NCI-H2196 treated with DMSO at 0.1 percent for 48 hours (cell line): ENCODE data around the gene TCEANC2.
"Not testable (repeated sequence)": the region's sequence is repeated elsewhere in the genome, so short reads cannot be mapped to it uniquely, and the experiment has no call there.

Experiments
- DNase-seq: peaks from one replicate; lab custom pipeline; 2025; ENCODE audit not compliant: unreplicated experiment; lab: John Stamatoyannopoulos, UW

The TCEANC2 gene

DNA sequence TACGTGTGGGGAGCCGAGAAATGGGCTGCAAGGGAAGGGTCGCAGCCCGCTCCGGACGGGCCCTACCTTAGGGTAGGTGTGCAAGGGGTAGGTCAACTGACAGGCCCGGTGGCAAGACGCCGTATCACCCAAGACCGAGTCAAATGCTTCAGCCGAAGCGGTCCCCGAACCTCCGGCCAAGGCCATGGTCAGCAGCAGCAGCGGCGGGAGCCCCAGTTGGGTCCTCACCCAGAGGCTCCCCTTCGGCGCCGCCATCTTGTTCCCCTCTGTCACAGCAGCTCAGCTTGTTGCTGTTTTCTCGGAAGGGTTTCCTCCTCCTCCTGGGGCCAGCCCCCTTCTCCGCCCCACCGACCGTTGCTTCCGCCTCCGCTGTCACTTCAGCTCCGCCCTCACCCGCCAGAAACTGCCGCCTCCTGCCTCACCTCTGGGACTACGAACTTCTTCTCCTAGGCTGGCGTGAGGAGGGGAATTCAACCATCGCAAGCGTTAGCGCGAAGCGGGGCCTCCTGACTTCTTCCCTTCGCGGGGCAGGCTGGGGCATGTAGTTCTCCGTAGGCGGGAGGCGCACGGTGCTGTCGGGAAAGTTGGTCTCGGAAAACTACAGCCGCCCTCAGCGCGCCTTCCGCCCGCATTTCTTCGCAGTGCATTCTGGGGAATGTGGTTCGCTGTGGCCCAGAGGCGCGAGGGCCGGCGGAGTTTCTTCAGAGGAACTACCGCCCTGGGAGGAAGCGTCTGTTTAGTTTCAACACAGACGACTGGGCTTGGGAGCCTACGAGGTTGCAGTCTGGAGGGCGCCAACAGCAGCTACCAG is at the start of gene TCEANC2, which contains the start of gene TMEM59:
Gene TCEANC2, plus strand, starts transcription at position 675 of the 811 bp plus-strand sequence. CDS start 815 bp downstream, outside the sequence.
Gene TMEM59, minus strand, starts transcription at position 271 of the 811 bp plus-strand sequence. Its CDS starts 16 bp downstream, at position 255.
- peak; percentile 98 for DNase-seq

DNA sequence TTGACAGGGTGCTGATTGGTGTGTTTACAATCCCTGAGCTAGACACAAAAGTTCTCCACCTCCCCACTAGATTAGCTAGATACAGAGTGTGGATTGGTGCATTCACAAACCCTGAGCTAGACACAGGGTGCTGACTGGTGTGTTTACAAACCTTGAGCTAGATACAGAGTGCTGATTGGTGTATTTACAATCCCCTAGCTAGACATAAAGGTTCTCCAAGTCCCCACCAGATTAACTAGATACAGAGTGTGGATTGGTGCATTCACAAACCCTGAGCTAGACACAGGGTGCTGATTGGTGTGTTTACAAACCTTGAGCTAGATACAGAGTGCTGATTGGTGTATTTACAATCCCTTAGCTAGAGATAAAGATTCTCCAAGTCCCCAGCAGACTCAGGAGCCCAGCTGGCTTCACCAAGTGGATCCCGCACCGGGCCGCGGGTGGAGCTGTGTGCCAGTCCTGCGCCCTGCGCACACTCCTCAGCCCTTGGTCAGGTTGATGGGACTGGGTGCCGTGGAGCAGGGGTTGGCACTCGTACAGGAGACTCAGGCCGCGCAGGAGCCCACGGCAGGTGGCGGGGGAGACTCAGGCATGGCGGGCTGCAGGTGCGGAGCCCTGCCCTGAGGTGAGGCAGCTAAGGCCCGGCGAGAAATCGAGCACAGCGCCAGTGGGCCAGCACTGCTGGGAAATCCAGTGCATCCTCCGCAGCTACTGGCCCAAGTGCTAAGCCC is 49.5 kb upstream of the TCEANC2 start:
- not testable (repeated sequence) for DNase-seq

DNA sequence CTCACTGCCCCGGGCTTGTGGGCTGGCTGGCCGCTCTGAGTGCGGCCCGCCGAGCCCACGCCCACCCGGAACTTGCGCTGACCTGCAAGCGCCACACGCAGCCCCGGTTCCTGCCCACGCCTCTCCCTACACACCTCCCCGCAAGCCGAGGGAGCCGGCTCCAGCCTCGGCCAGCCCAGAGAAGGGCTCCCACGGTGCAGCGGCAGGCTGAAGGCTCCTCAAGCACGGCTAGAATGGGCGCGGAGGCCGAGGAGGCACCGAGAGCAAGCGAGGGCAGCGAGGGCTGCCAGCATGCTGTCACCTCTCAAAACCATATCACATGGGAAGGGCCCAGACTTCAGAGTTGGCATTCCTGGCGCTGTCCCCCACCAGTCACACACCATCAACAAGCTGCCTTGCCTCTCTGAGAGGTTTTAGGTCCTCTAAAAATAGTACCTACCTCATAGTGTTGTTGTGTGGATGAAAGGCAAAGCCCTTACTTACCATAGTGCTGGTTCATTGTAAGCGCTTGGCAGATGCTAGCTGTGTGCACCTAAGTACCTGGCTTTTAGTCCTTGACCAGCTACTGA is 48.8 kb upstream of the TCEANC2 start:
- no peak for DNase-seq

DNA sequence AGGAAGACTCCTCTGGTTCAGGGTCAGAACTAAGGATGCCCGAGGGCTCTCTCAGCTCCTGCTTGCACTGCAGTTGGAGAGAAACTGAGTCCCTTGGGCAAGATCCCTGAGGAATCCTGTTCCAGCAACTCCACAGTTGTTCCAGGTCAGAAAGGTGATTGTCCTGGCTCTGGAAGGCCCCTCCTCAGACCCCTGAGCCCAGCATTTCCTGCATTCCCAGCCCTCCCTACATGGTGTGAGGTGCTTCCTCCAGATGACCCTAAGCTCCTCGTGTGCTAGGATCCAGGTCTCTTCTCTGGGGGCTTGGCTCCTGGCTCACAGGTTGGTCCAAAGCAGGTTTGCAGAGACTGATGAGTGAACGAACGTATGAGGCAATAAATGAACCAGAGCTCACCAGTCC is 46.9 kb upstream of the TCEANC2 start:
- DNase-seq, result no peak

DNA sequence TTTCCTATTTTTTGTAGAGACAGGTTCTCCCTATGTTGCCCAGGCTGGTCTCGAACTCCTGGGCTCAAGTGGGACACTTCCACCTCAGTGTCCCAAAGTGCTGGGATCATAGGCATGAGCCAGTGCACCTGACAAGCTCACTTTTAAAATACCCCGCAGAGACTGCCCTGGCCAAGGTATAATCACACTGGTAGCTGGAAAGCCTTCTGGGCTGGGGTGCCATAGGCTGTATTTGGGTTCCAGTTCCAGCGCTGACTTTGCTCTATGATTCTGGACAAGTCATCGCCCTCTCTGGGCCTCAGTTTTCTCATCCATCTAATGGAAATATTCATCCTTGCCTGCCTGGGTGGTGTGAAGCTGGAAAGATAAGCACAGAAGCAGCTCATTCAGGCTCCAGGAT is 45.8 kb upstream of the TCEANC2 start:
- DNase-seq, result no peak

DNA sequence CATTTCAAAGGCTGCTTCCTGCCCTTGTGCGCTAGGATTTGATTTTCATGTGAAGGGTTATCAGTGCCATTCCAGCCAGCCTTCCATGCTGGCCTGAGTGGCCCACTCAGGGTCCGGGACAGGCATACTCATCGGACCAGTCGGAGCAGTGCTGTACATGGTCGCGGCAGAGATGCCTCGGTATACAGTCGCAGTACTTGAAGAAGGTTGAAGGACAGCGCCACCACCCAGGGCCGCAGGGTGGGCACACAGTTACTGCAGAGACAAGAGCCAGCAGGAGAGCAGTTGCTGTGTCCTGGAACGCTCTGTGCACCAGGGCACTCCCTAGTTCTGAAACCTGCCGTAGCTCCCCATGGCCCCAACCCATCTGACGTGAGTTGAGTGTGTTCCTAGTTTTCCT is 44.5 kb upstream of the TCEANC2 start:
- DNase-seq, result no peak

DNA sequence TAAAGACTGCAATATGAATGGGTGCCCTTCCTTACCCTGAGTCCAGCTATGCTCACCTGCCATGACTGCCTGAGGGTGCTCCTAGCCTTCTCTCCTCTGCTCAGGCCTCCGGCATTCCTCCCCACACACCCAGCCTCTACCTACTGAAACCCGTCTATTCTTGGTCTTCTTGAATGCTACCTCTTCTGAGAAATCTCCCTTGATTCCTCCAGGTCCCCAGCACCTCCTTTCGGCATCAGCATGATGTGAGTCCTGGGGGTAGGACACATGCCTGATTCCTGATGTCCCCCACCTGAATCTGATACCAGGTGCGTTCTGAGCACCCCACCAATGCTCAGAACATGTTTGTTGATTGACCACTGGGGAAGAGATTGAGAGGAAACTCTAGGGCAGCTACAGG is 44.0 kb upstream of the TCEANC2 start:
- DNase-seq, result no peak

DNA sequence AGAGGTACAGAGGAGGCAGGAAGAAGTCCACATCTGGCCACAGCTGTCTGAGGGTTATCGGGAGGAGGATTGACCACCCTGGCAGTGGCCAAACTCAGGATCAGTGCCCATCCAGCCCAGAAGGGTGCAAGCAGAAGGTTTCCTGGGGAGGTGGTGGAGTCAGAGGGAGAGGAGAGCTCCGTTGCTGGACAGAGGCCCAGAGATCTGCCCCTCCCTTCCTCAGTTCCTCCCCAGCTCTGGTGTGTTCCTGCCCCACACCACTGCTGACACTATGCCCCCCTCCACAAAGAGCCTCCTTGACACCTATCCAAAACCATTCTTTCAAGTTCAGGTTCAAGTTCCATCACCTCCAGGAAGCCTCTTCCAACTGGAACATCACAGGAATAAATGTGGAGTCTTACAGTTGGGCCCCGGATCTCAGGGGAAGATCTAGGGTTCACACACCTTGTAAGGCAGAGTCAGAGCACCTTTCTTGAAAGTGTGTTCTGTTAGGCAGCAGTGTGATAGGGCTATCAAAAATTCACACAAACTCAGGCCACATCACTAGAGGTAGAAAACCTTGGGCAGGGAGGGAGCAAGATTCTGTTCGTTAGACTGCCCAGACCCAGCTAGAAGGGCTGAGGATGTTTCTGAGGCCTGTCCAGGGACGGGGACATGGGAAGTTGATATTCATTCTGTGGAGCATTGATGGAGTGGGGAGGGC is 42.8 kb upstream of the TCEANC2 start:
- no peak for DNase-seq

DNA sequence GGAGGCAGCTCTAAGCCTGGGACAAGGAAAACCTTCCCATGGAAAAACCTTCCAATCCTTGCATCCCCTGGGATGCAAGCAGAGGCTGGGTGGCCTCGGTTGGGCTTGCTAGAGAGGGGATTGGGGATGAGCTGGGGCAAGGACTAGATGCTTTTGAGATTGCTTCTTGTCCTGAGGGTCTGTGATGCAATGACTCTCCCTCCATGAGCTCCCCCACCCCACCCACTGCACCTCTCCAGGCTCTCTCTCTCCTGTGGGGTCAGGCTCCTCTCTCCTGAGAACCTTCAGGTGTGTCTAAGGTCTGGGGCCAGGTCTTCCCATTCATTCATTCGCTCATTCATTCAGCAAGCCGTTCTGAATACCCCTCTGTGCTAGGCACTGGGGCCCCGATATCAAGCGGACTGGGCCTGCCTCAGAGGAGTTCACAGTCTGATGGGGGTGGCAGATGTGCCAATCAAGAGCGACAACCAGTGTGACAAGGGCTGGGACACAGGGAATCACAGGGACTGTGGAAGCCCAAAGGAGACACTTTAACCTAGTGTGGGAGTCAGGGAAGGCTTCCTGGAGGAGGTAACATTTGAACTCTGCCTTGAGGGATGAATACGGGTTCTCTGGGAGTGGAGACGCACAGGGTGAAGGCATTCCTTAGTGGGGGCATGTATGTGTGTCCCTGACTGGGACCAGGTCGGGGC is 41.9 kb upstream of the TCEANC2 start:
- no peak for DNase-seq

DNA sequence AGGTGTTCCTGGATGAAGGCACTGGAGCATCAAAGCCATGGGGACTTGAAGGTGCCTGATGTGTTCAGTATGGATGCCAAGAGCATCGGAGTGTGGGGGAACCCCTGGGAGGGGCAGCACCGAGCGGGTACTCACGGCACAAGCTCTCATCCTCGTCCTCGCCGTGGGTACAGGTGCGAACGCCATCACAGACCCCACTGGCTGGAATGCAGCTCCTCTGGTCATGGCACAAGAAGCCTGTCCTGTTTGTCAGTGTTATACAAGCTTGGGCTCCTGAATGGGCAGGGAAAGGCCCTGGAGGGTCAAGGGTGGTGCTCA is 41.4 kb upstream of the TCEANC2 start:
- no peak for DNase-seq

DNA sequence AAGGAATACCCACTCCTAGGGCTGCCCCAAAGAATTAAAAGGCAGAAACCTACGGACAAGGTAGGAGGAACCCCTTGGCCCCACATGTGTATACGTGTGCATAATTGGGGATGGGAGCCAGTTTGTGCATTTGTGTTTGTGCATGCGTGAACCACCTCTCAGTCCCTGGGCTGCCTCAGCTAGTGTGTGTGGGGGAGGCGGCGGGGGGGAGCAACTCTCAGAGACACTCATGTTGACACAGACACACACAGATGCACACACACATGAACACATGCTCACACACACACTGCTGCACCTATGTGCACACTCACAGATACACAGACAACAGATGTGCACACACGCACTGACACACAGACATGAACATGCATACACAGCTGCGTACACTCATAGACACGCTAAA is 40.5 kb upstream of the TCEANC2 start:
- no peak for DNase-seq

DNA sequence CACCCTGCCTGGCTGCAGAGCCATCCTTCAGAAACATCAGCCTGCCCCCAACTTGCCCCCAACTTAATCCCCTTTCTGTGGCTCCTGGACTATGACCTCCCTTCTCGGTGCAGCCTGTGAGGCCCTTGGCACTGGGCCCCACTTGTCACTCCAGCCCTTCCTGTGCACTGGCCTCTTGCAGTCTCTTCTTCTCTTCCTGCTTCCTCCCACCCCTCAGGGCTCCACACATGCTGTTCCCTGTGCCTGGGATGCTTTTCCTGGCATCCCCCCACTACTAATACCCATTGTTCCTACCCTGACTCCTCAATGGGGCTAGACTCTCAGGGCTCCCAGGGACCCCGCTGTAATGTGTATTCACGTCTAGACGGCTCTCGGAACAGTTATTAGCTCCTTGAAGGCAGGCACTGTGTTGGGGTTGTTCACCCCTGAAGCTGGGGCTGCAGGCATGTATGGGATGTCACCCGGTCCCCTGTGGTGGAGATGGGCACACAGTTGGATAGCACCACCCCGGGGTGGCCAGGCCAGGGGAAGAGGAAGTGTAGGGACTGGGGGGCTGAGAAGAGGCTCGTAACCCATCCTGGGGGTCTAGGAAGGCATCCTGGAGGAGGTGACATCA is 39.9 kb upstream of the TCEANC2 start:
- no peak for DNase-seq

DNA sequence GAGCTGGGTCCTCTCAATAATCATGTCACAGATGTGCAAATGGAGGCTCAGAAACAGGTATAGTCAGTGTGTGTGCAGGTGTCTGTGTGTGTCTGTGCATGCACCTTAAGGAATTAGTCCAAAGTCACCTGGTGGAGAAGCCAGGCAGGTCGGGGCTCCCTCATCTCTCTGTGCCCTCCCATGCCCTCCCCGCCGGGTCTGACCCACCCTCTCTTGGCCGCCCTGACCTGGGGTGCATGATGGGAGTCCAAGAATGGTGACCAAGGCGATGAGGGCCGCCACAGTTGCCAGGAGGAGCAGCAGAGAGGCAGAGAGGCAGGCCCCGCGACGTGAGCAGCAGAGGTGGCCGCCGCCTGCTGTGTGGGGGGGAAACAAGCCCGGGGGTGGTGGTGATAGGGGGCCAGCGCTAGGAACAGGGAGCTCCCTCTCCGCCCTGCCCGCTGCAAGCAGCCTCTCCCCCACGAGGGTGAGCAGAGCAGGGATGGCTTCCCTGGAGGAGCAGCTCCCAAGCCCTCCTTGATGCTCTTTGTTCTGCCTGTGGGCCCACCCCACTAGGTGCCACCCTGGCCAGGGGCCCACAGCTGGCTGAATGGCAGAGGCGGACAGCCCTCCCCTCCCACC is 39.3 kb upstream of the TCEANC2 start:
- DNase-seq, result no peak

DNA sequence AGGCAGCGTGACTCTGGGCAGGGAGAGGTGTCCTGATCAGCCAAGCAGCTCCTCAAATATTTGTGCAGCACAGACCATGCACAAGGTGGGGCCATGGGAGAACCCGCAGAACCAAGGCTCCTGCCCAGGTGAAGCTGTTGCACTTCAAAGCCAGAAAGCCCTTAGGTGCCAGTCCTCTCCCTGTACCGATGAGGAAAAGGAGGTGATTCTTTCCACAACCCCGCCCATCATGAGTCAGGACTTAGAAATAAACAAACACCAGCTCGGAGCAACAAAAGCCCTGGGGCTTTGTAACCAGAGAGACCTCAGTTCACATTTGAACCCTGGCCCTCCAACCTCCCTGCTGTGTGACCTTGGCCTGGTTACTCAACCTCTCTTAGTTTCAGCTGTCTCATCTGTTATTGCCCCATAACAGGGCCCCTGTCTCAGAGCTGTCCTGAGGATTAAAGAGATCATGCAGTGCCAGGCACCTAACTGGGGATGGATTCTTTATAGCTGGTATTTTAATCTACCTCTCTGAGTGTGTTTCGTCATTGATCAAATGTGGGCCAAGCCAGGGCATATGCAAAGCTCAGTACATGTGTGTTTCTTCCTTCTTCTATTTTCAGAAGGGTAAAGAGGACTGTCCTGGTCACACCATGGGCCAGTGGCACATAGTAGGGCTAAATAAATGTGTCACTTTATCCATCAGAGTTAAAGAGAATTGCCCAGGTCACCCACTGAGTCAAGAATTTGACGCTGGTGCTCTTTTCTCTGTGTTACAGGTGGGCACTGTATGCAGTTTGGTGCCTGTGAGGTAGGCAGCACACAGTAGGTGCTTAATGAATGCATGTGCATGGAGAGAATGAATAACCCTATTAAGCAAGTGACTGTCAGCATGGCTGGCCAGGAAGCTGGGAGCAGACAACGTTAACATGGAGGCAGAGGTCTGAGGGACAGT is 36.8 kb upstream of the TCEANC2 start:
- DNase-seq, result peak; percentile 39

DNA sequence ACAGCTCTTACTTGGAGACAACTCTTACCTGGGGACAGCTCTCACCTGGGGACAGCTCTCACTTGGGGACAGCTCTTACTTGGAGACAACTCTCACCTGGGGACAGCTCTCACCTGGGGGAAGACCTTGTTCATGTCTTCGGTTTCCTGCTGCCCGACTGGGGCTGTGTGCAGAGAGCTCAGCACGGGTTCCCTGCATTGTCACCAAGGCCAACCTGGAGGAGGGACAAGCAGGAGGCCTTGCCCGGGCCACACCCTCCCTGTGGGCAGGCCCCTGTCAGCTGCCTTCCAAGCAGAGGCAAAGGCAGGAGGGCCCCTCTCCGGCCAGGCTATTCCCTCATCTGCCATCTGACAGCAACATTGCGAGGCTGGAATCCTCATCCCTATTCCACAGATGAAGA is 35.4 kb upstream of the TCEANC2 start, which contains the start of gene LDLRAD1:
Gene LDLRAD1, minus strand, starts transcription at position 208 of the 400 bp plus-strand sequence. Its CDS starts 74 bp downstream, at position 134.
- DNase-seq, result no peak

DNA sequence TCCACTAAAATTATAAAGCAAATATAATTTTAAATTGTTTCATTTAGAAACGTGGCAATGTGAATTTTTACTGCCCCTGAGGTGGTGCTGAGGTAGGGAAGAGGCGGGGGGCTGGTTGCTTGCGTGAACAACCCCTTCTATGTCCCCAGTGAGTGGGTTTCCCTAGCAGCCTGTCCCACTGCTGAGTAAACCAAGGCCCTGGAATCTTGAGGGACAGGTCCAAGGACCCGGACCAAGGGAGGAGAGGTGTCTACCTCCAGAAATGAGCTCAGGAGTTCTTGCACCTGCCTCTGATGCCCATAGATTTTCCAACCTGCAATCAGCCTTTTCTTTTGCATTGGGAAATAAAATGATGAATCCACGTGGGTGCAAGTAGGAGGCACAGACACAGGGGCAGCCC is 34.8 kb upstream of the TCEANC2 start:
- no peak for DNase-seq

DNA sequence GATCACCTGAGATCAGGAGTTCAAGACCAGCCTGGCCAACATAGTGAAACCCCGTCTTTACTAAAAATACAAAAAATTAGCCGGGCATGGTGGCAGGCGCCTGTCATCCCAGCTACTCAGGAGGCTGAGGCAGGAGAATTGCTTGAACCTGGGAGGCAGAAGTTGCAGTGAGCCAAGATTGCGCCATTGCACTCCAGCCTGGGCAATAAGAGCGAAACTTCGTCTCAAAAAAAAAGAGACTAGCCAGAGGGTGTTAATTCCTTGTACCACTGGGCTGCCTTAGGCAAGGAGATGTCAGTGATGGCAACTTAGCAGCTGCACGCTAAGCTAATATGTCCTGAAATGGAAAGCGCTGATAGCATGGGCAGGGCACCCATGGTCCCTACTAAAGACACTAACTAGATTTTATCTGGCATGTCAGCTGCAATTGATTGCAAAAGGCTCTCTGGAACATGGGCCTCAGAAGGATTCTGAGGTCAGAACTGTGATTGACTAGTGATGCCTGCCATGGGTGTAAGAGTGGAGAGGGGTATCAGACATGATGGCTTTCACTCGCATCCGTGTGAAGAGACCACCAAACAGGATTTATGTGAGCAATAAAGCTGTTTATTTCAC is 33.7 kb upstream of the TCEANC2 start:
- DNase-seq, result not testable (repeated sequence)

DNA sequence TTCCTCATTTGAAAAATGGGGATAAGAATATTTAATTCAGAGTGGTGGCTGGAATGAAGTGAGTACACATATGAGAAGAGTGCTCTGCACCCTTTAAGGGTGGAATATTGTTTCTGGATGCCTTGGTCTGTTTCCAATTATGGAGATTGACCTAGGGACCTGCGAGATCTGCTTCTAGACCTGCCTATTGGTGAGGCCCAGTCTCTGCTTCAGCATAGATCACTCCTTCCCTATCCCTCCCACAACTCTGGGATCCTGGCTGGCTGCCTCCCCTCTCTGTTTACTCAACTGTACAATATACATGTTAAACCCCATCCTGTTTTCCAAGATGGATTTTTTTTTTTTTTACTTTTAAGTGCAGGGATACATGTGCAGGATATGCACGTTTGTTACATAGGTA is 29.1 kb upstream of the TCEANC2 start:
- no peak for DNase-seq
